ENCODE data around the gene DRD2.

The DRD2 gene

DNA sequence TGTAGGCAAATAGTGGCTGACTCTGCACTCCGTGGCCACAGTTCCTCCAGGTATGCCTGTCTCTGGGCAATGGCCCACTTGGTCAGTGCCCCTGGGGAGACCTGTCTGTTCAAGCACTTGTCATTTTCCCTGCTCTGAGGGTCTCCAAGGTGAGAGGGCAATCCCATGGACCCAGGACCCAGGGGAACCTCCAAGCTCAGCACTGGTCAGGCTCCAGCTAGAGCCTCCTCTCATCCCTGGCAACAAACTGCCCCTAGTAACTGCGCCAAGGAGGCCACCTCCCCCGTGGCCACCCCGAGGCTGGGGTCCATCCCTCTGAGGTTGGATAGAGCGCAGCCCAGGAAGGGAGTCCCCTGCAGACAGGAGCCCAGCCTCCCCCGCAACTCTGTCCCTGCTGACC is 88.3 kb downstream of the DRD2 start:
- Histone ChIP-seq H3K27me3 (ENCODE audit: insufficient read depth, low read length) (0 out of 2 replicates have a peak, but pooled peaks cover 9% of the 10 kb centered on the region), H3K9me3 (ENCODE audit: insufficient read depth, low read depth, low read length) (no peaks in the 10 kb centered on the region), H3K4me3 (ENCODE audit: low read length) (no peak overlapping the region), H3K36me3 (ENCODE audit: insufficient read depth, low read length) (no peaks in the 10 kb centered on the region), H3K4me1 (ENCODE audit: insufficient read depth, low read length) (peaks cover 9% of the 10 kb centered on the region), H3K9ac (ENCODE audit: low read depth, low read length) (no peak overlapping the region), H3K27ac (ENCODE audit: low read depth, low read length) (no peak overlapping the region)
- 81% methylated on average over 6 of the region's 6 CpGs for WGBS

DNA sequence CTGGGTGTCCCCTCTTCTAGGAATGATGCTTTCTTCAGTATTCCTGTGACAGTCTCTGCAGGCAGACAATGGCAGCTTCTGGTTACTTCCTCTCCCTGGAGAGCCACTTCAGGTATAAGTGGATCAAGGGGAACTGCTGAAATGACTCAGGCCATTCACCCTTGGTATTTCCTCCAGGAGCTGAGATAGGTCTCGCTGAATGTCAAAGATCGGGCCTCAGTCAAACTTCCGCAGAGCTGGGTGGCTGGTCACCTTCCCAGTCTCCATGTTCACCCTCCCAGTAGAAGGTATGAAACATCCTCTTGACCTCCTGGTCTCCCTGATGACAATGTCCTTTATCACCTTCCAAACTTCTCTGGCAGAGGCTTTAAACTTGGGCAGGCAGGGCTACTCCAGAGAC is 89.4 kb downstream of the DRD2 start:
- Histone ChIP-seq H3K36me3 (ENCODE audit: insufficient read depth, low read length) (no peaks in the 10 kb centered on the region), H3K4me3 (ENCODE audit: low read length) (no peak overlapping the region), H3K27me3 (ENCODE audit: insufficient read depth, low read length) (0 out of 2 replicates have a peak, but pooled peaks cover 9% of the 10 kb centered on the region), H3K4me1 (ENCODE audit: insufficient read depth, low read length) (peaks cover 9% of the 10 kb centered on the region), H3K9ac (ENCODE audit: low read depth, low read length) (no peak overlapping the region), H3K9me3 (ENCODE audit: insufficient read depth, low read depth, low read length) (no peaks in the 10 kb centered on the region), H3K27ac (ENCODE audit: low read depth, low read length) (no peak overlapping the region)
- 91% methylated on average over 3 of the region's 3 CpGs for WGBS

DNA sequence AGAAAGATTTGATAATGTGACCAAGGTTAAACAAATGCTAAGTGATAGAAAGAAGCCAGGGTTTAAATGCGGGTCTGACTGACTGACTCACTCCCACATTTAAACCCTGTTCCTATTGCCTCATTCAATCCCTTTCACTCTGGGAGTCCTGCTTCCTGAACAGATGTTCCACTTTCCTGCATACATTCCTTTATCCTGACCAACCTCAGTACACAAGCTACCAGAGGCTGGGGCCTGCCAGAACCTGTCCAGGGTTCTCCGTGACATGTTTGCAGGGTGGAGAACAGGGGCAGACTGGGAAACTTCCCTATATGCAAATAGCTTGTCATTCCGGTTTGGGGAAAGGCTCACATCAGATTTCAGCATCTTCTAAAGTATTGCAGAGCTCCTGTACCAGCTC is 90.6 kb downstream of the DRD2 start:
- Histone ChIP-seq H3K9me3 (ENCODE audit: insufficient read depth, low read depth, low read length) (no peaks in the 10 kb centered on the region), H3K36me3 (ENCODE audit: insufficient read depth, low read length) (no peaks in the 10 kb centered on the region), H3K27me3 (ENCODE audit: insufficient read depth, low read length) (0 out of 2 replicates have a peak, but pooled peaks cover 9% of the 10 kb centered on the region), H3K27ac (ENCODE audit: low read depth, low read length) (no peak overlapping the region), H3K4me1 (ENCODE audit: insufficient read depth, low read length) (peaks cover 9% of the 10 kb centered on the region), H3K9ac (ENCODE audit: low read depth, low read length) (no peak overlapping the region), H3K4me3 (ENCODE audit: low read length) (no peak overlapping the region)
- WGBS, result 79% methylated on average over 3 of the region's 3 CpGs

DNA sequence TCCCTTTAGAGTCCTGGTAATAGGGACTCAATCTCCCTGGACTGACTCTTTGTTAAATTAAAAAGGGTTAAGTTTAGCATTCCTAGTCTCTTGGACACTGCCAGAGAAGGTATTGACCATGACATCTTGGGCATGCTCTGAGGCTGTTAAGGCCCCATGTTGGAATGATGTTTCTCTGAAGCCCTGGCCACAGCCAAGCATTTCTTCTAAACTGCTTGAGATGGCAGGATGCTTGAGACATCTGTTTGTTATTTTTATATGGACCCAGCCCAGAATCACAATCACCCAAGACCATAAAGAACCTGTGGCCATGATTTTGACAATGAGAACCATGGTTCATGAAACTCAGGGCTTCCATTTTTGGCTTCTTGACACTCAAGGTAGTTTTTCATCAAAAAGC is 93.1 kb downstream of the DRD2 start:
- no peak overlapping the region for H3K27ac ChIP-seq (ENCODE audit: low read depth, low read length)

DNA sequence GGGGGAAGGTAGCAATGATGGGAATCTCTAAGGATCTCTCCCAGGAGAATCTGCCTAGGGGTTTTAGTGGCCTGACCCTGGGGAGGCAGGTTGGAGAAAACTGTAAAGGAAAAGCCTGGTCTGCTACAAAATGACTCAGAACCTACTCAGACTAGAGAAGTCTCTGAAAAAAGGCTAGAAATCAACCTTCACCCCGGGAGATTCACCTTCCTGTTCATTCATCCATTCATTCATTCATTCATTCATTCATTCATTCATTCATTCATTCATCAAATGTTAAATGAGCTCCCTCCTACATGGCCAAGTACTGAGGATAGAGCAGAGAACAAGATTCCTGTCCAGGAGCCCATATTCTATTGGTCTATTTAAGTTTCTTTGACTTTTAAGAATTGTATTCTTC is 96.5 kb downstream of the DRD2 start:
- no peaks in the 10 kb centered on the region for H3K9me3 ChIP-seq (ENCODE audit: insufficient read depth, low read depth, low read length)
- H3K4me1 ChIP-seq (ENCODE audit: insufficient read depth, low read length), result peaks cover 6% of the 10 kb centered on the region; the same call in 1 of the 2 replicates
- H3K27ac ChIP-seq (ENCODE audit: low read depth, low read length), result no peak overlapping the region
- 69% methylated on average over 1 of the region's 1 CpG for WGBS
- no peaks in the 10 kb centered on the region for H3K27me3 ChIP-seq (ENCODE audit: insufficient read depth, low read length)
- no peak overlapping the region for H3K9ac ChIP-seq (ENCODE audit: low read depth, low read length)
- H3K4me3 ChIP-seq (ENCODE audit: low read length), result no peak overlapping the region
- no peaks in the 10 kb centered on the region for H3K36me3 ChIP-seq (ENCODE audit: insufficient read depth, low read length)

More for the DNA sequence above, 93.1 kb downstream of the DRD2 start:
- peaks cover 9% of the 10 kb centered on the region for H3K4me1 ChIP-seq (ENCODE audit: insufficient read depth, low read length)
- H3K36me3 ChIP-seq (ENCODE audit: insufficient read depth, low read length), result no peaks in the 10 kb centered on the region
- no peak overlapping the region for H3K4me3 ChIP-seq (ENCODE audit: low read length)
- 0 out of 2 replicates have a peak, but pooled peaks cover 4% of the 10 kb centered on the region for H3K27me3 ChIP-seq (ENCODE audit: insufficient read depth, low read length)
- H3K9ac ChIP-seq (ENCODE audit: low read depth, low read length), result no peak overlapping the region
- H3K9me3 ChIP-seq (ENCODE audit: insufficient read depth, low read depth, low read length), result no peaks in the 10 kb centered on the region

DNA sequence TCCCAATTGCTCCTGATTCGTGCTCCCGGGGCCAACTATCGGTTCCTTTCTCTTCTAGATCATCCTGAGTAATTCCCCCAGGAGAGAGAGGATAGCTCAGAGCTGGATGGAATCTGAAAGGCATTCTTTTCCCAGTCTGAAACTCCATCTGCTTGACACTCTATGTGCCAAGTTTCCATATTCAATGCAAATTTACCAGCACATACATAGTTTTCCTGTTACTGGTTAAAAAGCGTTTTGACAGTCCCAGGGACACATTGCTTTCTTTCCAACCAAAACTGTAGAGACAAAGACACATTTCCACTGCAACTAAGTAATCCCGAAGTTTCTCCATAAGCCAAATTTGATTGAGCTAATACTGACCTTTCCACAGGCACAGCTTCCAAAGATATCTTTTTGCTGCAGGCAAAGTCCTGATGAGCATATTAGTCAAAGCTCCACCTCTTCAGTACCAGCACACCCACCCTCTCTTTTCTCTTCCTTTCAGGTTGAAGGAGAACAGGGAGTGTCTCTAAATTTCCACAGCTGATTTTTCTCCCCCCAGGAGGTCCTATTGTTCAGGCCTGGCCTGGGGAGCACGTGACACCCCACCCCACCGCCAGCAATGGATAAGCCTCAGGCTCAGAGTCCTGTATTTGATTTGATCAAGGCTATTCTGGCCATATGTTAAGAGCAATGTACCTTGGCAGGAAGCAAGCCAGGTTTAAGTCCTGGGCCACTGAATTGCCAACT is 97.4 kb downstream of the DRD2 start:
- no peak overlapping the region for H3K4me3 ChIP-seq (ENCODE audit: low read length)
- H3K27me3 ChIP-seq (ENCODE audit: insufficient read depth, low read length), result no peaks in the 10 kb centered on the region
- no peak overlapping the region for H3K9ac ChIP-seq (ENCODE audit: low read depth, low read length)
- H3K36me3 ChIP-seq (ENCODE audit: insufficient read depth, low read length), result no peaks in the 10 kb centered on the region
- no peak overlapping the region for H3K27ac ChIP-seq (ENCODE audit: low read depth, low read length)
- WGBS, result 56% methylated on average over 7 of the region's 7 CpGs
- no peaks in the 10 kb centered on the region for H3K9me3 ChIP-seq (ENCODE audit: insufficient read depth, low read depth, low read length)
- peaks cover 6% of the 10 kb centered on the region; the same call in 1 of the 2 replicates for H3K4me1 ChIP-seq (ENCODE audit: insufficient read depth, low read length)

DNA sequence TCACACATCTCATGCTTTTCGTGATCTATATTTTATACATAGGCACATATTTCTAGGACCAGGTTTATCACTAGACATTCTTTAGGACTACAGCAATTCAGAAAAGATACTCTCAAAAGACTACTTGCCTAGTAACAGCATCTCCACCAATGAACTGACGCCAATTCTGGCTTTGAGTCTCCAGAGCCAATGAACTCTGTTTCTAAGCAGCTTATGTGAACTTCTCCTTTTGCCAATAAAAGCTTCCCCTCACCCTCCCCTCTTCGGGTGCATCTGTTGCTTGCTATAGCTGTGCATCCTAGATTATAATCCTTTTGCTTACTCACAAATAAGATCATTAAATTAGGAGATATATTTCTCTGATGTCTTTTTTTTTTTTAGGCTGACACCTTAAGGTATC is 99.0 kb downstream of the DRD2 start:
- no peaks in the 10 kb centered on the region for H3K36me3 ChIP-seq (ENCODE audit: insufficient read depth, low read length)
- H3K9ac ChIP-seq (ENCODE audit: low read depth, low read length), result no peak overlapping the region
- no peaks in the 10 kb centered on the region for H3K27me3 ChIP-seq (ENCODE audit: insufficient read depth, low read length)
- no peaks in the 10 kb centered on the region for H3K9me3 ChIP-seq (ENCODE audit: insufficient read depth, low read depth, low read length)
- WGBS, result 87% methylated on average over 3 of the region's 3 CpGs
- no peak overlapping the region for H3K27ac ChIP-seq (ENCODE audit: low read depth, low read length)
- H3K4me1 ChIP-seq (ENCODE audit: insufficient read depth, low read length), result peaks cover 6% of the 10 kb centered on the region; the same call in 1 of the 2 replicates
- H3K4me3 ChIP-seq (ENCODE audit: low read length), result no peak overlapping the region

DNA sequence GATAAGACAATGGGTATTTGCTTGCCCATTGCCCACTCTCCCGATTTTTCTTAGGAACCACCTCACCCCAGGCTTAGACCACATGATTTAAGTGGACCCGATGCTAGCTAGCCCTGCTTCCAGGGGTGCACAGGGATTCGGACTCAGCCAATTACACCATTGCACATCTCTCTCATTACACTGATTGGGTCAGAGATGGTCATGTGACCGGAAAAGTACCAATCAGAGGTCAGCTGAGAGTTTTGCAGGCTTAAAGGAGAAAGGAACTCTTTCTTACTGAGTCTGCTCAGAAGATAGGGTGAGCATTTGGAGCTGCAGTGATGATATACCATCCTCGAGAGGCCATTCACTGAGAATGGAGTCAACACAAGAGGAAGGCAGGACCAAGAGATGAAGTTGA is 99.8 kb downstream of the DRD2 start:
- Histone ChIP-seq H3K9me3 (ENCODE audit: insufficient read depth, low read depth, low read length) (no peaks in the 10 kb centered on the region), H3K36me3 (ENCODE audit: insufficient read depth, low read length) (no peaks in the 10 kb centered on the region), H3K27me3 (ENCODE audit: insufficient read depth, low read length) (no peaks in the 10 kb centered on the region), H3K9ac (ENCODE audit: low read depth, low read length) (no peak overlapping the region), H3K4me3 (ENCODE audit: low read length) (no peak overlapping the region), H3K27ac (ENCODE audit: low read depth, low read length) (no peak overlapping the region), H3K4me1 (ENCODE audit: insufficient read depth, low read length) (peaks cover 6% of the 10 kb centered on the region; the same call in 1 of the 2 replicates)
- WGBS, result 94% methylated on average over 5 of the region's 5 CpGs

DNA sequence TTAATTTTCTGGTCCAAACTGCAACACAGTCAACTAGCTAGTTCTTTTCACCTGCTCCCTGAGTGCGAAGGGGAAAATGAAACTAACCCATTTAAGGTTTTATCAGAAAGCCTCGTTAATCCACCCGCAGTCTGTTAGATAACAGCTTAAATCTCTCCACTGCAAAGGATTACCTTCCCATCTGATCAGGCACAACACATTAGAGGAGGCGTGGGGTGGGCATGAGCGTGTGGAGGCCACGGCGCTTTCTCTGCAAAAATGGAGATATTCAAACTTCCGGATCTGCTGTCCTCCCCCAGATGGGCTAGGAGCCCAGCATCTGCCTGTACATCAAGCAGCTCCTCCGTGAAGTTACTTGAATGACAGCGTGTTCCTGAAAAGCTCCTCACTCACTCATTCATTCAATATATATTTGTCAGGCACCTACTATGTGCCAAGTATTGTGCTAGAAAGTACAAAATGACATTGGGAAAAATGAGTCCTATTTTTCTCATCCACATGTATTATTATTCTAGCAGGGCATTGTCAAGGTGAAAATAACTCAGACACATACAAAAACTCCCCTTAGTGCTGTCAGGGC is 101.1 kb downstream of the DRD2 start:
- H3K9ac ChIP-seq (ENCODE audit: low read depth, low read length), result no peak overlapping the region
- 83% methylated on average over 10 of the region's 10 CpGs for WGBS

DNA sequence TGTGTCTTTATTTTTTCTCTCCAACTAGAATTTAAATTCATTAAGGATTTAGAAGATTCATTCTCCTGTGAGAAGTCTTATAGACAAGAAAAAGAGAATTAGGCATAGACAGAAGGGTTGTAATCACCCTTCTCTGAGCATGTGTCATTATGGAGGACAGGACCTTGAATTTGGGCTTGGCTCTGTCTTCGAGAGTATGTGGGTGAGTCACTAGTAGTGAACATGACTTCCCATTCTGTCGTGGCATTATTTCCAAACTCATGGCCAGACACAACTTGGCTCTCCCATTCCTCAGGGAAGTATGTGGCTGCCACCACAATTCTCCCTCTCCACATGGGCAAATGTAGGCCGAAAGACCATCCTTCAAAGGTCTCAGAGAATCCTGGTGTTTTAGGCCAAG is 101.9 kb downstream of the DRD2 start:
- Histone ChIP-seq H3K27me3 (ENCODE audit: insufficient read depth, low read length) (no peaks in the 10 kb centered on the region), H3K36me3 (ENCODE audit: insufficient read depth, low read length) (no peaks in the 10 kb centered on the region), H3K9ac (ENCODE audit: low read depth, low read length) (no peak overlapping the region), H3K9me3 (ENCODE audit: insufficient read depth, low read depth, low read length) (no peaks in the 10 kb centered on the region), H3K27ac (ENCODE audit: low read depth, low read length) (no peak overlapping the region), H3K4me3 (ENCODE audit: low read length) (no peak overlapping the region), H3K4me1 (ENCODE audit: insufficient read depth, low read length) (peaks cover 6% of the 10 kb centered on the region; the same call in 1 of the 2 replicates)
- 94% methylated on average over 3 of the region's 3 CpGs for WGBS

More for the DNA sequence above, 101.1 kb downstream of the DRD2 start:
- Histone ChIP-seq H3K9me3 (ENCODE audit: insufficient read depth, low read depth, low read length) (no peaks in the 10 kb centered on the region), H3K27me3 (ENCODE audit: insufficient read depth, low read length) (no peaks in the 10 kb centered on the region), H3K4me3 (ENCODE audit: low read length) (no peak overlapping the region), H3K27ac (ENCODE audit: low read depth, low read length) (no peak overlapping the region), H3K36me3 (ENCODE audit: insufficient read depth, low read length) (no peaks in the 10 kb centered on the region), H3K4me1 (ENCODE audit: insufficient read depth, low read length) (peaks cover 6% of the 10 kb centered on the region; the same call in 1 of the 2 replicates)

DNA sequence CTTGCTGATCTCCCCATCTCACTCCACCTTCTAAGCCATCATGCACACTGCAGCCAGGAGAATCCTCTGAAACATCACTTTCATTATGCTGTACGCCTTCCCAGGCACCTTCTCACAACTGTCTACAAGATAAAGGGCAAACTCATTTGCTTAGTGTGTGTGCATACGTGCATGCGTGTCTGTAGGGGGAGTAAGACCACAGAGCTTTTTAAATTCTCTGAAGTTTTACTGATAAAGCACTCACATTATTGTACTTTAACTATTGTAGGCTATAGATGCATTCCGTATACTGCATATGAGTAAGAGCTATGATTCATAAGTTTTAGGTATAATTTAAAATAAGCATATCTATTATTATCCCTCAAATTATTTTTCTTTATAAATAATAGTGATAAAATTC is 102.9 kb downstream of the DRD2 start:
- no peak overlapping the region for H3K4me3 ChIP-seq (ENCODE audit: low read length)
- WGBS, result 97% methylated on average over 3 of the region's 4 CpGs

More for the DNA sequence above, 102.9 kb downstream of the DRD2 start:
- H3K4me1 ChIP-seq (ENCODE audit: insufficient read depth, low read length), result no peaks in the 10 kb centered on the region; the same call in 1 of the 2 replicates
- no peak overlapping the region for H3K9ac ChIP-seq (ENCODE audit: low read depth, low read length)
- H3K36me3 ChIP-seq (ENCODE audit: insufficient read depth, low read length), result no peaks in the 10 kb centered on the region
- H3K27ac ChIP-seq (ENCODE audit: low read depth, low read length), result no peak overlapping the region
- no peaks in the 10 kb centered on the region for H3K9me3 ChIP-seq (ENCODE audit: insufficient read depth, low read depth, low read length)
- no peaks in the 10 kb centered on the region for H3K27me3 ChIP-seq (ENCODE audit: insufficient read depth, low read length)

Measured in HUES64 (cell line).